ENCODE data around the gene GPR78. TPM values are rescaled to one million over a fixed set of nuclear protein-coding genes. Genes with fewer than 3 reads are reported as not detected.

Gene GPR78
- total and polyA plus RNA-seq, 2 of the 8 experiments (the other 6 are each of a cell fraction or from before 2014, with no cell fraction given) = 1.0 to 3.0 TPM

DNA sequence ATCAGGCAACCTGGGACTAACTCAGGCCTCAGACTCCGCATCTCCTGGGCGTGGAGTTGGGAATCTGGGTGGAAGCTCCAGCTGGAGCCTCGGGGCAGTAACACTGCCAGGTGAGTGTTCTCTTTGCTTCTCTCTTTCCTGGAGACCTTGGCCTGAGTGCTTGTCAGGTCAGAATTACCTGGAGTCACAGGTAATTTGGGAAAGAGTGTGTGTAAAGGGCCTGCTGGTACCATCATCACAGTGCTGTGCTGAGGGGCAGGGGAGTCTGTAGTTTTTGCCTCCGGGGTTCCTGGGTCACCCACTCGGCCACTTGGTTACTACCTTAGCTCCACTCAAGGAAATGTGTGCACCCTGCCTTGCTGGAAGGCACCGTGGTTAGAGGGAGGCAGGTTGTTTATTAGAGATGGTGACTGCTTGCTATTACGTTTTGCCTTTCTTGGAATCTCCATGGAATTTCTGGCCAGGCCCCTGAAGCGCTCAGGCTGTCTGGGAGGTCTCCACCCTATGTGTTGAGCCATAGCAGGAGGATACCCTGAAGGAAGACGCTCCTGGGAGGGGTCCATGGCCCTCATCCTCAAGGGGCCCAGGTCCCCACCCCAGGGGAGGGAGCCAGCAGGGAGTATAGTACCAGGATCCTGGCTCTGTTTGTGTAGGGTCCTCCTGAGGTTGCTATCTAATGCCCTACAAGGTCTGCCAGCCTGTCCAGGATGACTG, 2.9 kb downstream of the GPR78 start:
- Histone ChIP-seq H3K36me3 (ENCODE audit: control insufficient read depth in 2 of 4, insufficient read depth in 4 of 4, low read length in 3 of 4) (no peaks in the 10 kb centered on the region), H4K5ac (ENCODE audit: insufficient read length, low read depth, low read length) (no peak overlapping the region), H3K56ac (replicated peaks; ENCODE audit: insufficient read length, low read depth, low read length) (no peak overlapping the region), H3K4me3 (ENCODE audit: extremely low read depth in 1 of 4, insufficient read depth in 2 of 4, low read depth in 3 of 4, low read length in 4 of 4) (no peak overlapping the region), H3K9ac (replicated peaks in 1 of 4; ENCODE audit: extremely low read depth in 1 of 4, low read depth in 3 of 4, low read length in 3 of 4) (no peak overlapping the region), H4K91ac (replicated peaks; ENCODE audit: insufficient read length, low read length) (no peak overlapping the region), H4K8ac (ENCODE audit: extremely low read depth, insufficient read depth, low read length) (no peak overlapping the region), H3K18ac (ENCODE audit: extremely low read depth, low read length) (no peak overlapping the region), H3K27me3 (replicated peaks in 1 of 4; ENCODE audit: control insufficient read depth in 3 of 4, extremely low read depth in 1 of 4, insufficient read depth in 3 of 4, low read length in 3 of 4) (peaks cover 3 to 16% (median 15%) of the 10 kb centered on the region in 4 experiments), H2BK120ac (replicated peaks; ENCODE audit: low read depth, low read length) (no peak overlapping the region), H2AK5ac (ENCODE audit: low read depth, low read length) (no peak overlapping the region), H3K9me3 (ENCODE audit: insufficient read depth in 2 of 2, low read depth in 1 of 2, low read length in 1 of 2) (no peaks in the 10 kb centered on the region), H3K14ac (ENCODE audit: insufficient read length) (no peak overlapping the region), H2BK12ac (ENCODE audit: low read depth, low read length) (no peak overlapping the region), H3K23ac (ENCODE audit: insufficient read length) (no peak overlapping the region), H2BK5ac (ENCODE audit: low read depth, low read length) (no peak overlapping the region), H3K4ac (replicated peaks; ENCODE audit: insufficient read length, low read depth, low read length) (no peak overlapping the region), H3K27ac (ENCODE audit: low read depth, low read length) (no peak overlapping the region), H3K23me2 (ENCODE audit: low read depth, low read length) (peaks cover 12% of the 10 kb centered on the region; the same call in 1 of the 2 replicates), H4K20me1 (replicated peaks in 1 of 2; ENCODE audit: control insufficient read depth in 1 of 2, insufficient read depth in 2 of 2, low read length in 2 of 2) (peaks cover 1 to 6% of the 10 kb centered on the region in 2 experiments), H2BK20ac (ENCODE audit: low read length) (no peak overlapping the region), H3K4me2 (ENCODE audit: insufficient read depth in 1 of 2, low read depth in 2 of 2, low read length in 2 of 2) (no peak overlapping the region), H3K79me1 (ENCODE audit: low read depth, low read length) (no peaks in the 10 kb centered on the region), H3K79me2 (ENCODE audit: control insufficient read depth in 1 of 2, insufficient read depth in 2 of 2, low read length in 2 of 2) (no peaks in the 10 kb centered on the region), H2BK15ac (ENCODE audit: low read length) (no peak overlapping the region; the same call in 1 of the 2 replicates), H3K4me1 (replicated peaks in 1 of 4; ENCODE audit: control insufficient read depth in 3 of 4, insufficient read depth in 4 of 4, low read length in 3 of 4) (peaks cover 0 to 22% (median 16%) of the 10 kb centered on the region in 4 experiments; a peak in 6 of 7 replicates), H2AFZ (ENCODE audit: low read length) (no peak overlapping the region)
- FAIRE-seq = no peak
- POLR2A ChIA-PET (ENCODE audit: partially characterized antibody) = interaction anchor here (0.9 kb wide), 1 partner anchor 15 kb away, joined by 4 read pairs; no protein-coding TSS in a partner anchor
- CTCF ChIA-PET (ENCODE audit: partially characterized antibody) = interaction anchor here (0.6 to 8.8 kb wide), 11 partner anchors 10 to 149 kb away, joined by 3 to 66 read pairs (median 4); partner anchors contain the start of gene CPZ
- DNase-seq (ENCODE audit: low read depth in 1 of 2, low spot score in 2 of 2) = no peak
- WGBS, 2 experiments (ENCODE audit: extremely low coverage in 1 of 2, insufficient coverage in 1 of 2, insufficient read length in 1 of 2, insufficient replicate concordance in 2 of 2, low coverage in 1 of 2, low lambda C conversion rate in 2 of 2, missing lambda C conversion rate in 1 of 2) = 89% methylated on average over 9 of the region's 9 CpGs; no CpG with 5 or more reads in 1 of the 2 experiments
- no peak for TF ChIP-seq CREB1 (IDR thresholded peaks at IDR 0.05)
- TF ChIP-seq SIN3A (conservative IDR thresholded peaks at IDR 0.05 in 1 of 2, IDR thresholded peaks at IDR 0.05 in 1 of 2; ENCODE audit: low read depth in 1 of 2, low read length in 2 of 2) = no peak
- TF ChIP-seq TAF1 (IDR thresholded peaks at IDR 0.05; ENCODE audit: low read depth, low read length) = no peak
- TF ChIP-seq SP4 (IDR thresholded peaks at IDR 0.05; ENCODE audit: low read length) = no peak
- no peak for TF ChIP-seq GTF2F1 (IDR thresholded peaks at IDR 0.05; ENCODE audit: borderline replicate concordance, low read depth, low read length)
- TF ChIP-seq CEBPB (IDR thresholded peaks at IDR 0.05; ENCODE audit: low read depth, low read length) = no peak
- no peak for TF ChIP-seq HDAC2 (IDR thresholded peaks at IDR 0.05; ENCODE audit: borderline replicate concordance in 1 of 2, low read depth in 2 of 2, low read length in 2 of 2)
- TF ChIP-seq, protein P1, sequence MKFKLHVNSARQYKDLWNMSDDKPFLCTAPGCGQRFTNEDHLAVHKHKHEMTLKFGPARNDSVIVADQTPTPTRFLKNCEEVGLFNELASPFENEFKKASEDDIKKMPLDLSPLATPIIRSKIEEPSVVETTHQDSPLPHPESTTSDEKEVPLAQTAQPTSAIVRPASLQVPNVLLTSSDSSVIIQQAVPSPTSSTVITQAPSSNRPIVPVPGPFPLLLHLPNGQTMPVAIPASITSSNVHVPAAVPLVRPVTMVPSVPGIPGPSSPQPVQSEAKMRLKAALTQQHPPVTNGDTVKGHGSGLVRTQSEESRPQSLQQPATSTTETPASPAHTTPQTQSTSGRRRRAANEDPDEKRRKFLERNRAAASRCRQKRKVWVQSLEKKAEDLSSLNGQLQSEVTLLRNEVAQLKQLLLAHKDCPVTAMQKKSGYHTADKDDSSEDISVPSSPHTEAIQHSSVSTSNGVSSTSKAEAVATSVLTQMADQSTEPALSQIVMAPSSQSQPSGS (IDR thresholded peaks at IDR 0.05; ENCODE audit: low read length) = no peak
- TF ChIP-seq EZH2 (IDR thresholded peaks at IDR 0.05; ENCODE audit: low read depth, low read length, severe bottlenecking) = no peak
- TF ChIP-seq SP1 (IDR thresholded peaks at IDR 0.05; ENCODE audit: low read depth, low read length) = no peak

Measured in H1 (cell line).